HCT116 (cell line): Measurements from ENCODE around the gene SOCS3. TPM values are rescaled to one million over a fixed set of nuclear protein-coding genes. Genes with fewer than 3 reads are reported as not detected.

ENCODE experiments used
- ATAC-seq: fragments of 200-7000 bp; cut with Tn5 transposase; 2 replicates; pipeline ENCODE4 v1.9.1; 2020; ENCODE audit warnings: mild to moderate bottlenecking, moderate library complexity
- BruUV-seq: library from RNA; stranded (reverse); fragments of 400-500 nt; replicated peaks from 2 replicates; lab custom pipeline; 2021; lab: Mats Ljungman, UMichigan
- CTCF ChIA-PET: fragments of 300-600 bp; sonication (Branson Sonifier 250); formaldehyde crosslinking; loops from one replicate; lab custom pipeline; 2021; ENCODE audit warnings: antibody characterized with exemption; lab: Charles Lee
- POLR2A ChIA-PET: fragments of 300-600, 350-600 bp; sonication (Branson Sonifier 250); formaldehyde crosslinking; loops from one replicate; lab custom pipeline; 2021; ENCODE audit warnings: antibody characterized with exemption; lab: Charles Lee
- RAD21 ChIA-PET, 2 experiments: fragments of 300-600 bp; sonication (Branson Sonifier 250); formaldehyde crosslinking; loops; one replicate each; lab custom pipeline; 2023; ENCODE audit warnings: low total read pairs in 2 of 2; ENCODE audit not compliant: uncharacterized antibody in 2 of 2, unreplicated experiment in 2 of 2, low non-redundant PET in 1 of 2; lab: Charles Lee
- DNase-seq: peaks from one replicate; pipeline ENCODE4 v3.0.0-alpha.2; 2010; ENCODE audit warnings: low read depth, low spot score
- H2AFZ ChIP-seq: fragments of 200-600 bp; shearing (Covaris generic), sonication (generic); 2 replicates; pipeline ENCODE4 v1.6.1; 2017; ENCODE audit warnings: low read depth, mixed run types, mixed read lengths, antibody characterized with exemption, low read length; ENCODE audit not compliant: poor library complexity, severe bottlenecking
- H3K27ac ChIP-seq: 2 replicates; pipeline ENCODE4 v1.5.1; 2012; ENCODE audit warnings: low read depth, low read length
- H3K27me3 ChIP-seq: fragments of 200-600 bp; sonication (generic); 2 replicates; pipeline ENCODE4 v1.6.1; 2016; ENCODE audit warnings: mixed run types, low read length, mixed read lengths; ENCODE audit not compliant: insufficient read depth
- H3K36me3 ChIP-seq, 2 experiments: fragments of 200-500 bp in 1 of 2; fragments of 200-600 bp in 1 of 2; sonication (Bioruptor generic) in 1 of 2; sonication (generic) in 1 of 2; 2 replicates each; pipeline versions ENCODE4 v1.5.1 to v1.6.1; 2014 to 2016; ENCODE audit warnings: low read length in 2 of 2, inconsistent platforms in 1 of 2, mixed read lengths in 1 of 2, mixed run types in 1 of 2; ENCODE audit not compliant: insufficient read depth in 2 of 2, control insufficient read depth in 1 of 2
- H3K4me1 ChIP-seq, 2 experiments: fragments of 200-600 bp in 1 of 2; sonication (generic) in 1 of 2; 2 replicates each; pipeline versions ENCODE4 v1.5.1 to v1.6.1; 2012 to 2017; ENCODE audit warnings: low read length in 2 of 2, inconsistent platforms in 1 of 2, mild to moderate bottlenecking in 1 of 2, mixed read lengths in 1 of 2, mixed run types in 1 of 2, moderate library complexity in 1 of 2; ENCODE audit not compliant: insufficient read depth in 2 of 2, control insufficient read depth in 1 of 2
- H3K4me2 ChIP-seq: fragments of 200-600 bp; sonication (generic); 2 replicates; pipeline ENCODE4 v1.6.1; 2017; ENCODE audit warnings: mixed run types, low read length, mixed read lengths
- H3K4me3 ChIP-seq, 2 experiments: fragments of 200-600 bp in 1 of 2; sonication (generic) in 1 of 2; replicated peaks in 1 of 2; 2 replicates each; pipeline ENCODE4 v1.5.1; 2011 to 2016; ENCODE audit warnings: low read length in 2 of 2, control low read depth in 1 of 2, low read depth in 1 of 2, mild to moderate bottlenecking in 1 of 2, mixed read lengths in 1 of 2, mixed run types in 1 of 2
- H3K79me2 ChIP-seq: fragments of 200-600 bp; sonication (generic); 2 replicates; pipeline ENCODE4 v1.6.1; 2017; ENCODE audit warnings: mild to moderate bottlenecking, mixed run types, low read length, moderate library complexity, mixed read lengths; ENCODE audit not compliant: insufficient read depth
- H3K9ac ChIP-seq: fragments of 200-600 bp; sonication (generic); 2 replicates; pipeline ENCODE4 v1.6.1; 2016; ENCODE audit warnings: low read length, mixed read lengths
- H3K9me2 ChIP-seq: fragments of 200-600 bp; sonication (generic), shearing (Covaris generic); 2 replicates; pipeline ENCODE4 v1.6.1; 2017; ENCODE audit warnings: mixed run types, mild to moderate bottlenecking, moderate library complexity; ENCODE audit not compliant: insufficient read depth
- H3K9me3 ChIP-seq, 2 experiments: fragments of 200-500 bp in 1 of 2; fragments of 200-600 bp in 1 of 2; sonication (Bioruptor generic) in 1 of 2; sonication (generic) in 1 of 2; 2 replicates each; pipeline ENCODE4 v1.6.1; 2014 to 2017; ENCODE audit warnings: low read length in 2 of 2, mixed read lengths in 2 of 2, inconsistent platforms in 1 of 2, low read depth in 1 of 2, mild to moderate bottlenecking in 1 of 2, mixed run types in 1 of 2, moderate library complexity in 1 of 2; ENCODE audit not compliant: control insufficient read depth in 1 of 2, insufficient read depth in 1 of 2
- H4K20me1 ChIP-seq: fragments of 200-600 bp; sonication (generic), shearing (Covaris generic); 2 replicates; pipeline ENCODE4 v1.6.1; 2017; ENCODE audit warnings: mixed run types, mild to moderate bottlenecking, moderate library complexity; ENCODE audit not compliant: insufficient read depth
- ATF3 ChIP-seq: IDR thresholded peaks from 2 replicates; pipeline ENCODE4 v1.6.1; 2012
- CBX3 ChIP-seq: IDR thresholded peaks from 2 replicates; pipeline ENCODE4 v1.6.1; 2012; ENCODE audit warnings: low read depth
- CEBPB ChIP-seq: IDR thresholded peaks from 2 replicates; pipeline ENCODE4 v1.6.1; 2012; ENCODE audit warnings: low read depth
- EGR1 ChIP-seq: IDR thresholded peaks from 2 replicates; pipeline ENCODE4 v1.6.1; 2012; ENCODE audit warnings: low read depth
- ELF1 ChIP-seq: IDR thresholded peaks from 2 replicates; pipeline ENCODE4 v1.6.1; 2012; ENCODE audit warnings: low read depth, borderline replicate concordance
- FOSL1 ChIP-seq: IDR thresholded peaks from 2 replicates; pipeline ENCODE4 v1.6.1; 2012; ENCODE audit warnings: low read depth
- POLR2AphosphoS5 ChIP-seq: IDR thresholded peaks from 2 replicates; pipeline ENCODE4 v1.6.1; 2011; ENCODE audit warnings: mild to moderate bottlenecking, low read depth, low read length, moderate library complexity
- SRF ChIP-seq: IDR thresholded peaks from 2 replicates; pipeline ENCODE4 v1.6.1; 2012; ENCODE audit warnings: low read depth
- ZFX ChIP-seq: fragments of 450-650 bp; IDR thresholded peaks from 2 replicates; pipeline ENCODE4 v1.6.1; 2017
- intact Hi-C: fragments of 100-400 bp; cut with micrococcal nuclease; formaldehyde crosslinking; loops from 2 replicates; pipeline ENCODE4 v1.10.0; 2022
- total RNA-seq: library from RNA; stranded (reverse); gene quantifications from one replicate; pipeline ENCODE4 v1.2.1, GENCODE V29; 2021; ENCODE audit not compliant: unreplicated experiment

SOCS3 gene
- total RNA-seq, 1 experiment from 2014 or later: 26.7 TPM

GRCh38 chr17:78357672-78358537, 2.0 kb downstream of the SOCS3 start:
- no peak overlapping the region; a peak in 1 of 4 replicates for H3K4me3 ChIP-seq
- ChIA-PET POLR2A (interaction anchor here (1.0 to 3.4 kb wide), 3 partner anchors 15 to 42 kb away, joined by 3 to 21 read pairs (median 3); no protein-coding TSS in a partner anchor), RAD21 (no interaction called here), CTCF (no interaction called here)
- no peak overlapping the region for H2AFZ ChIP-seq
- H3K9me3 ChIP-seq: no peaks in the 10 kb centered on the region
- no peaks in the 10 kb centered on the region for H3K27me3 ChIP-seq
- H3K9ac ChIP-seq: 0 out of 2 replicates have a peak overlapping the region, but pooled peaks have one; percentile 8
- intact Hi-C loops: no loop called here
- no TSS peak for BruUV-seq
- DNase-seq (no peak), ATAC-seq (no peak)
- peak overlapping the region; percentile 35; the same call in 1 of the 2 replicates for H3K27ac ChIP-seq
- peak overlapping the region; percentile 98 for H3K4me2 ChIP-seq
- no peaks in the 10 kb centered on the region for H3K9me2 ChIP-seq
- H3K4me1 ChIP-seq: peaks cover 26 to 77% of the 10 kb centered on the region in 2 experiments
- H3K36me3 ChIP-seq: peaks cover 15 to 22% of the 10 kb centered on the region in 2 experiments
- peaks cover 36% of the 10 kb centered on the region for H3K79me2 ChIP-seq
- peaks cover 3% of the 10 kb centered on the region; the same call in 1 of the 2 replicates for H4K20me1 ChIP-seq
- no peak for TF ChIP-seq SRF

GRCh38 chr17:78357177-78357586, 2.7 kb downstream of the SOCS3 start:
- no peaks in the 10 kb centered on the region for H3K9me2 ChIP-seq
- POLR2A ChIA-PET: no interaction called here
- no peak for TF ChIP-seq CBX3
- TF ChIP-seq FOSL1: no peak
- peak; percentile 14; the same call in 1 of the 2 replicates for TF ChIP-seq POLR2AphosphoS5
- no peak for TF ChIP-seq ELF1
- TF ChIP-seq CEBPB: no peak
- no peak for TF ChIP-seq ZFX
- no peak for TF ChIP-seq ATF3
- TF ChIP-seq EGR1: no peak
- TF ChIP-seq, all 23 proteins: peak for 1
- H3K27me3 ChIP-seq: no peaks in the 10 kb centered on the region
- H3K4me2 ChIP-seq: peak overlapping the region; percentile 20; the same call in 1 of the 2 replicates
- BruUV-seq: no TSS peak
- intact Hi-C loops: no loop called here
- no peaks in the 10 kb centered on the region for H3K9me3 ChIP-seq
- H3K9ac ChIP-seq: 0 out of 2 replicates have a peak overlapping the region, but pooled peaks have one; percentile 8
- peak overlapping the region; percentile 35; the same call in 1 of the 2 replicates for H3K27ac ChIP-seq
- DNase-seq (no peak), ATAC-seq (no peak)
- H3K36me3 ChIP-seq: peaks cover 15 to 22% of the 10 kb centered on the region in 2 experiments
- RAD21 ChIA-PET: no interaction called here
- peaks cover 36% of the 10 kb centered on the region for H3K79me2 ChIP-seq
- peaks cover 3% of the 10 kb centered on the region; the same call in 1 of the 2 replicates for H4K20me1 ChIP-seq
- H3K4me3 ChIP-seq: no peak overlapping the region
- H3K4me1 ChIP-seq: peaks cover 29 to 83% of the 10 kb centered on the region in 2 experiments
- CTCF ChIA-PET: no interaction called here
- H2AFZ ChIP-seq: no peak overlapping the region
